Neural progenitor cell (in vitro differentiated cells): ENCODE data around the gene GABBR2. TPM values are rescaled to one million over a fixed set of nuclear protein-coding genes. Genes with fewer than 3 reads are reported as not detected.

Experiments
- DNase-seq: peaks from one replicate; pipeline ENCODE4 v3.0.0-alpha.2; 2016; ENCODE audit warnings: low spot score
- H2AFZ ChIP-seq: fragments of 200-600 bp; sonication (generic); replicated peaks from 2 replicates; pipeline ENCODE4 v1.6.1; 2016; ENCODE audit warnings: antibody characterized with exemption
- H3F3A ChIP-seq: fragments of 200-600 bp; sonication (generic); 2 replicates; pipeline ENCODE4 v1.6.1; 2016; ENCODE audit warnings: antibody characterized with exemption, low read depth
- H3K27ac ChIP-seq: fragments of 200-600 bp; sonication (generic); 2 replicates; pipeline ENCODE4 v1.5.1; 2016; ENCODE audit warnings: mild to moderate bottlenecking
- H3K27me3 ChIP-seq: fragments of 200-600 bp; sonication (generic); 2 replicates; pipeline ENCODE4 v1.6.1; 2016; ENCODE audit warnings: mild to moderate bottlenecking, moderate library complexity
- H3K36me3 ChIP-seq: fragments of 200-600 bp; sonication (generic); 2 replicates; pipeline ENCODE4 v1.5.1; 2016
- H3K4me1 ChIP-seq: fragments of 200-600 bp; sonication (generic); 2 replicates; pipeline ENCODE4 v1.6.1; 2016; ENCODE audit warnings: mixed run types
- H3K4me2 ChIP-seq: fragments of 200-600 bp; sonication (generic); 2 replicates; pipeline ENCODE4 v1.6.1; 2016
- H3K4me3 ChIP-seq: fragments of 200-600 bp; sonication (generic); 2 replicates; pipeline ENCODE4 v1.5.1; 2016
- H3K79me2 ChIP-seq: fragments of 200-600 bp; sonication (generic); 2 replicates; pipeline ENCODE4 v1.6.1; 2016; ENCODE audit warnings: low read depth
- H3K9ac ChIP-seq: fragments of 200-600 bp; sonication (generic); 2 replicates; pipeline ENCODE4 v1.6.1; 2016
- H3K9me3 ChIP-seq: fragments of 200-600 bp; sonication (generic); 2 replicates; pipeline ENCODE4 v1.5.1; 2016; ENCODE audit warnings: low read depth
- H4K20me1 ChIP-seq: fragments of 200-600 bp; sonication (generic); 2 replicates; pipeline ENCODE4 v1.6.1; 2016; ENCODE audit warnings: low read depth
- H3K27ac Mint-ChIP-seq: 3 replicates; pipeline ENCODE4 v1.8.0; 2021; ENCODE audit warnings: mixed read lengths
- H3K27me3 Mint-ChIP-seq: 2 replicates; pipeline ENCODE4 v1.8.0; 2022; ENCODE audit warnings: low read depth, mild to moderate bottlenecking, inconsistent platforms, moderate library complexity, mixed read lengths; ENCODE audit not compliant: insufficient read depth
- H3K36me3 Mint-ChIP-seq: 3 replicates; pipeline ENCODE4 v1.8.0; 2021; ENCODE audit warnings: mixed read lengths
- H3K4me1 Mint-ChIP-seq: 3 replicates; pipeline ENCODE4 v1.8.0; 2021; ENCODE audit warnings: mixed read lengths
- H3K4me3 Mint-ChIP-seq: 3 replicates; pipeline ENCODE4 v1.8.0; 2021; ENCODE audit warnings: mild to moderate bottlenecking, moderate library complexity, mixed read lengths
- H3K9me3 Mint-ChIP-seq: 3 replicates; pipeline ENCODE4 v1.8.0; 2020; ENCODE audit warnings: mixed read lengths
- EZH2 ChIP-seq: fragments of 200-600 bp; sonication (generic); IDR thresholded peaks from 2 replicates; pipeline ENCODE4 v1.6.1; 2017; ENCODE audit warnings: antibody characterized with exemption, mild to moderate bottlenecking, moderate library complexity
- EZH2phosphoT487 ChIP-seq: fragments of 200-600 bp; sonication (generic); IDR thresholded peaks from 2 replicates; pipeline ENCODE4 v1.6.1; 2017; ENCODE audit warnings: antibody characterized with exemption
- total RNA-seq: library from RNA; depleted of rRNA; stranded (reverse); fragments of >200 nt; gene quantifications from 2 replicates; pipeline ENCODE4 v1.2.3, GENCODE V29; 2015; ENCODE audit warnings: low replicate concordance
- TF ChIP-seq, protein P1 (sequence below): fragments of 200-600 bp; sonication (generic); IDR thresholded peaks from 2 replicates; pipeline ENCODE4 v1.5.1; 2017; ENCODE audit warnings: antibody characterized with exemption, mild to moderate bottlenecking

Gene GABBR2
- total RNA-seq, 1 donor from 2014 or later: not detected

DNA sequence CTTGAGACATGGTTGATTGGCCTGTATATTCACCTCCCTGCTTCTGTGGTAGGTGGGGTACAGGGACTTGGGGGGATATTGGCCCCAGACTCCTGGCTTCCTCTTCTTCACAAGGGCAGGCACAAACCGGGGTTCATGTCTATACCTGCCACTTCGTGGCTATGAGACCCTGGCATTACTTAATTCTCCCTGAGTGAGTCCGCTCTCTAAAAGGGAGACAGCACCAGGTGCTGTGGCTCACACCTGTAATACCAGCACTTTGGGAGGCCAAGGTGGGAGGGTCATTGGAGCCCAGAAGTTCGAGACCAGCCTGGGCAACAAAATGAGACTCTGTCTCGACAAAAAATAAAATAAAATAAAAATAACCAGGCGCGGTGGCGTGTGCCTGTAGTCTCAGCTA, 178.5 kb downstream of the GABBR2 start:
- Histone ChIP-seq H3K9me3 (no peaks in the 10 kb centered on the region), H3K27ac (no peak overlapping the region), H3K27me3 (peaks cover 7% of the 10 kb centered on the region), H3K79me2 (no peaks in the 10 kb centered on the region), H3K9ac (no peak overlapping the region), H3F3A (no peaks in the 10 kb centered on the region), H3K4me3 (no peak overlapping the region), H4K20me1 (no peaks in the 10 kb centered on the region), H3K36me3 (no peaks in the 10 kb centered on the region), H3K4me2 (no peak overlapping the region), H2AFZ (no peak overlapping the region), H3K4me1 (no peaks in the 10 kb centered on the region)
- Mint-ChIP-seq H3K9me3 (no peaks in the 10 kb centered on the region), H3K27me3 (peaks cover 7% of the 10 kb centered on the region), H3K27ac (no peak overlapping the region), H3K36me3 (no peaks in the 10 kb centered on the region), H3K4me1 (no peaks in the 10 kb centered on the region), H3K4me3 (no peak overlapping the region)
- DNase-seq: no peak
- no peak for TF ChIP-seq EZH2
- TF ChIP-seq, protein P1, sequence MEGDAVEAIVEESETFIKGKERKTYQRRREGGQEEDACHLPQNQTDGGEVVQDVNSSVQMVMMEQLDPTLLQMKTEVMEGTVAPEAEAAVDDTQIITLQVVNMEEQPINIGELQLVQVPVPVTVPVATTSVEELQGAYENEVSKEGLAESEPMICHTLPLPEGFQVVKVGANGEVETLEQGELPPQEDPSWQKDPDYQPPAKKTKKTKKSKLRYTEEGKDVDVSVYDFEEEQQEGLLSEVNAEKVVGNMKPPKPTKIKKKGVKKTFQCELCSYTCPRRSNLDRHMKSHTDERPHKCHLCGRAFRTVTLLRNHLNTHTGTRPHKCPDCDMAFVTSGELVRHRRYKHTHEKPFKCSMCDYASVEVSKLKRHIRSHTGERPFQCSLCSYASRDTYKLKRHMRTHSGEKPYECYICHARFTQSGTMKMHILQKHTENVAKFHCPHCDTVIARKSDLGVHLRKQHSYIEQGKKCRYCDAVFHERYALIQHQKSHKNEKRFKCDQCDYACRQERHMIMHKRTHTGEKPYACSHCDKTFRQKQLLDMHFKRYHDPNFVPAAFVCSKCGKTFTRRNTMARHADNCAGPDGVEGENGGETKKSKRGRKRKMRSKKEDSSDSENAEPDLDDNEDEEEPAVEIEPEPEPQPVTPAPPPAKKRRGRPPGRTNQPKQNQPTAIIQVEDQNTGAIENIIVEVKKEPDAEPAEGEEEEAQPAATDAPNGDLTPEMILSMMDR: no peak
- TF ChIP-seq EZH2phosphoT487: no peak

DNA sequence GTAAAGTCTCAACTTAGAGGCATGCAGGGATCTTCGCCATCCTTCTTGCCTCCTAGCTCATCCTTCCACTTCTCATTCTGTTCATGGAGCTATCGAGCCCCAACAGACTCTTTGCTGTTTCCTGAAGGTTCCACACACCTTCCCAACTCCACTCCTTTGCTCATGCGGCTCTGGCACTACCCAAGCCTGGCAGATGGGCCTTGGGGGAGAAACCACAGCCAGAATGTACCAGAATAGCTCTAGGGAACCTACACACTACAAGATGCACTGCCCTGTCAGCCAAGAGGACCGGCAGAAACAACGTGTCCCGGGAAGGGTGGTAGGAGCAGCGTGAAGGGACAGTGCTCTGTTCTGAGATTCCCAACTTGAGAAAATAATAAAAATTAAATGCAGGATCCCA, 178.9 kb downstream of the GABBR2 start:
- no peaks in the 10 kb centered on the region for H3F3A ChIP-seq
- no peaks in the 10 kb centered on the region for H3K4me1 ChIP-seq
- H3K27ac Mint-ChIP-seq: no peak overlapping the region
- H3K36me3 Mint-ChIP-seq: no peaks in the 10 kb centered on the region
- H3K27ac ChIP-seq: no peak overlapping the region
- TF ChIP-seq EZH2phosphoT487 (no peak), EZH2 (no peak)
- TF ChIP-seq, protein P1: no peak
- no peaks in the 10 kb centered on the region for H4K20me1 ChIP-seq
- H2AFZ ChIP-seq: no peak overlapping the region
- no peak overlapping the region for H3K4me2 ChIP-seq
- no peaks in the 10 kb centered on the region for H3K4me1 Mint-ChIP-seq
- no peak overlapping the region for H3K9ac ChIP-seq
- no peak for DNase-seq
- H3K79me2 ChIP-seq: no peaks in the 10 kb centered on the region
- H3K36me3 ChIP-seq: no peaks in the 10 kb centered on the region
- peaks cover 9% of the 10 kb centered on the region for H3K27me3 ChIP-seq
- no peak overlapping the region for H3K4me3 Mint-ChIP-seq
- H3K9me3 ChIP-seq: no peaks in the 10 kb centered on the region
- no peak overlapping the region for H3K4me3 ChIP-seq
- H3K27me3 Mint-ChIP-seq: peaks cover 7% of the 10 kb centered on the region
- H3K9me3 Mint-ChIP-seq: no peaks in the 10 kb centered on the region

DNA sequence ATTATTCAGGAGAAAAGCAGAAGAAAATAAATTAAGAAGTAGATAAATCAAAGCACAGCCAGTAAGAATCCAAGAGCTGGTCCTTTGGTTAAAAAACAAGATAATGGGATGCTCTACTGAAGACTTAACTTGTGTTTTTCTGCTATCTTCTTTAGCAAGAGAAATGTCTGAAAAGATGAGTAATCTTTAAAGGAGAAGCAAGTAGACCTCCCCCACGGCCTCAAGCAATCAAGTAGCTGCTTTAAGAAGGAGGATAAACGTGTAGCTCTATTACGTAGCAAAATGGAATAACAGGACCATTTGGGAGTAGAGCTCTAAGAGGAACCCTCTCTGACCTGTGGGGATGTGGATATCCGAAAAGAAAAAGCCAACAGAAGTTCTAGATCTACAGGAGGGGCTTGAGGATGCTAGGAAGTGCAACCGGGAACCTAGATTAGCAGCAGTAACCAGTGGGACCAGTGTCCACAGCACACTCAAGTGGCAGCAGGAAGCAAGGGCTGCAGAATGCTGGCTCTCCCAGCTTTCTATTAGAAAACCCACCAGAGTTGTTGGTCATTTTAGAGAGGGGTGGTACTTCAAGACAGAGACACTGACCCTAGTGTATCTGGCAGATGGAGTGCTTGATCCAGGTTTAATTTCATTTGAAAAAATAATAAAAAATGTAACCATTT, 185.4 kb downstream of the GABBR2 start:
- no peak overlapping the region for H3K27ac ChIP-seq
- H2AFZ ChIP-seq: peak overlapping the region; percentile 61
- H3K4me3 ChIP-seq: no peak overlapping the region
- H3K36me3 ChIP-seq: no peaks in the 10 kb centered on the region
- DNase-seq: peak; percentile 48
- H3K79me2 ChIP-seq: no peaks in the 10 kb centered on the region
- TF ChIP-seq, protein P1: peak; percentile 46
- no peak for TF ChIP-seq EZH2phosphoT487
- no peak overlapping the region for H3K27ac Mint-ChIP-seq
- H3K9me3 Mint-ChIP-seq: no peaks in the 10 kb centered on the region
- H3K36me3 Mint-ChIP-seq: no peaks in the 10 kb centered on the region
- H3F3A ChIP-seq: no peaks in the 10 kb centered on the region
- no peak overlapping the region for H3K4me3 Mint-ChIP-seq
- H4K20me1 ChIP-seq: no peaks in the 10 kb centered on the region
- H3K27me3 ChIP-seq: peaks cover 13% of the 10 kb centered on the region
- no peak overlapping the region for H3K9ac ChIP-seq
- no peaks in the 10 kb centered on the region for H3K4me1 Mint-ChIP-seq
- no peaks in the 10 kb centered on the region for H3K9me3 ChIP-seq
- no peaks in the 10 kb centered on the region for H3K27me3 Mint-ChIP-seq
- H3K4me2 ChIP-seq: no peak overlapping the region
- no peaks in the 10 kb centered on the region for H3K4me1 ChIP-seq
